Stimulated activated CD4-positive, alpha-beta T cell treated with anti-CD3 and anti-CD28 coated beads, TNF-alpha, amount 100 ng/mL, for 4 hours (primary cell): Measurements from ENCODE around the gene CAMK1.
A peak's percentile ranks its signal among the peaks of the same experiment; 100 is the strongest.

Source experiments
- DNase-seq, 3 experiments: peaks; one replicate each; pipeline ENCODE4 v3.0.0-alpha.2; 2020; ENCODE audit warnings: low read depth in 3 of 3

The CAMK1 gene

DNA sequence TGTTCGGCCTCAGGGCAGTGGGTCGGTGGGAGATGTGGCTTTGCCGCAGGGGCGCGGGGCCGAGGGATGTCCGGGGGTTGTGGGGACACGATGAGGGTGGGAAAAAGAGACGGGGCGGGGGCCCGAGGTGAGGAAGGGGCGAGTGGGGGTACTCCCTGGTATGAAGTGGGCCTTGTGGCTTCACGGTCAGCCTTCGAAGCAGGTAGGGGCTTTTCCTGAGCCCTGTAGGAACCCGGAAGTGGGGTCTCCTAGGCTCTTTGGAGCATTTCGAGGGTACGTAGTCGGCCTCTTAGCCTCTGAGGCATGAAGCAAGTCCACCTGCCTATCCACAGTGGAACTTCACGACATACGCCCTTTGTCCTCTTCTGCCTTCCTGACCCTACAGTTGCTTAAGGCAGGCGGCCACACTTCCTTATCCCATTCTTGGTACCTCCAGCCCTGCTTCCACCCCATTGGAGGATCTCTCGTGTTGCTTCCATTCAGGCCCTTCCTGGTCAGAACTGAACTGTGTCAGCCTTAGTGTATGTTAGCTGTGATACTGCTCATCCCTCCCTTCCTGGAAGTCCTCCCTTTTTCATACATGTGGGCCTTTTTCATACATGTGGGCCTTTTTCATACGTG is 23.5 kb upstream of the CAMK1 start:
- DNase-seq: no peak

DNA sequence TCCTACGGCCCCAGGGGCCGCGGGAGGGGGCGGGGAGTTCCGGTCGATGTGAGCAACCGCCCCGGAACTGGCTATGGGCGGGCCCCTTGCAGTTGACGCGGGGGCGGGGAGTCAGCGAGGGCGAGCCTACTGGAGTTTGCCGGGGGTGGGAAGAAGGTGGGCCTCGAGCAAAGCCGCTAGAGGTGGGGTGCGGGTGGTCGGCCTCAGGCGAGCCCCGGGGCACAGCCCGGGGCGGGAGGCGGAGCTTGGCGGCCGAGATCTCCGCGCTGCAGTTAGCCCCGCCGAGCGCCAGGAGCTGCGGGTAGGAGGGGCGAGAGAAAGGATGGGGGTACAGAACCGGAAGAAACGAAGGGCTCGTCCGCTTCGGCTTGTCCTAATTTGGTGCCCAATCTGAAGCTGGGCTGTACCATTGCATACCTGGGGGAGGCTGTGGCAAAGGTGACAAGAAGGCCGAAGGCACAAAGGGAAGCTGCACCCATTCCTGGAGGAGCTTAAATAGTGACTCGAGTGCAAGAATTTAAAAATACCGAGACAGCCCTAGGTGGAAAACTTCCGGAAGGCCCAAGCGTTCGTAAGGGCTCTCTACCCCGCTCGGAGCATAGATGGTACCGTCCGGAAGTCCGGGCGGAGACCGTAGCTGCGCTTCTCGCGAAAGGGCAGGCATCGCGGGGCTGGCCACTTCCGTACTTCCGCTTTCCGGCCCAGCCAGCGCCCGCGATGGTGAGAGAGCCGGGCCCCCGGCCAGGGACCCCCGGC is 22.8 kb upstream of the CAMK1 start, which contains the start of the genes ARPC4 and TADA3:
Gene ARPC4, plus strand, starts transcription at position 678 of the 756 bp plus-strand sequence. Its CDS starts 40 bp downstream, at position 718.
Gene TADA3, minus strand, starts transcription at position 69 of the 756 bp plus-strand sequence. CDS start 1,007 bp downstream, outside the sequence.
- peak; percentile 88 to 90 (median 88) for DNase-seq

DNA sequence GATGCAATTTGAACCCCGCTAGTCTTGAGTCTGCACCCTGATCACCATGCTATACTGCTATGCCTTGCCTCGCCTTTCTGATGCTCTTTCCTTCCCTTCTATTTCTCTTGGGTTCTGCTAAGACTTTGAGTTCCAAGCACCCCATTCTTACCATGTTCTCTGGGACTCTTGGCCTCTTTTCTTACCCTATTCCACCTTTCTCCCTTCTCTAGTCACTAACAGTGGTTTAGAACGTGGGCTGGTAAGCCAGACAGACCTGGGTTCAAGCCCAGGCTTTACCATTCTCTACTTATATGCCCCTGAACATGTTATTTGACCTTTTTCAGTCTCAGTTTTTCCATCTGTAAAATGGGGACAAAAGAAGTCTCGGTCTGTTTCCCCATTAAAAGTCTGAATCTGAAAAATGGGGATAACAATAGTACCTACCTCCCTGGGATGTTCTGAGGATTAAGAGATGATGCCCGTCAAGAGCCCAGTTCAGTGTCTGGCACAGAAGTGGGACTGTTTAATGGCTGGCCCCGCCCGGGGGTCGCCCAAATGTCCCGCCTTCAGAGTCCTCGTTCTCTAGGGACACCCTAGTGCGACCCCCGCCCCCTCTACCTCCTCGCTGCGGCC is 22.1 kb upstream of the CAMK1 start:
- no peak for DNase-seq

DNA sequence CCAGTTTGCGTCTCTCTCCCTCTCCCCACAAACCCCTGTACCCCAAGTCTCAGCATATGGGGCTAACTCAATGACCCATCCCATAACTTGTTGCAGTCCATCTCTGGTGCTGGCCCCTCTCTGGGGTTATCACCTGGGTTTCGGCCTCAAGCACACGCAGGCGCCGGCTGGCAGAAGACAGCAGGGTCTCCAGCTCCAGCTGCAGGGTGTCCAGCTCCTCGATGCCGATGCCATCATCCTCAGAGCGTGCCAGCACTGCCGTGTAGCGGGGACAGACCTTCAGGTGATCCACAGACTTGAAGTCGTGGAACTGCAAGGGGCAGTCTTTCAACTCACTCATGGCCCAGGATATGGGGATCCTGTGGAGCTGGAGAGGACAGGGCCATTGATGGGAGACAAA is 21.4 kb upstream of the CAMK1 start:
- DNase-seq: no peak

DNA sequence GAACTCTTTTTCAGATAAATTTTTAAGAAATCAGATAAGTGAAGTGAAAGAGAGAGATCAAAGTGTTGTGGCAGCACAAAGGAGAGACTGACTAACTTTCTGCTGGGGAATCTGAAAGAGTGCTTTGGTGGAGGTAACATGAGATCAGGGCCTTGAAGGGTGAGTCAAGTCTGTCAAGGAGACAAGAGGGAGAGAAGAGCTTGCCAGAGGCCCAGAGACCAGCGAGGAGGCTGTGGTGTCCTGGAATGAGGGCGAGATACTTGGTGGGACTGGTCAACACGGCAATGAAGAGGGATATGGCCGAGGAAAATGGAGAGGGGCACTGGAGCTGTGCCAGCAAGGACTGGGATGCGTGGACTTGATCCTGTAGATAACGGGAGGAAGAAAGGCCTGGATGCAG is 18.0 kb upstream of the CAMK1 start:
- no peak for DNase-seq

DNA sequence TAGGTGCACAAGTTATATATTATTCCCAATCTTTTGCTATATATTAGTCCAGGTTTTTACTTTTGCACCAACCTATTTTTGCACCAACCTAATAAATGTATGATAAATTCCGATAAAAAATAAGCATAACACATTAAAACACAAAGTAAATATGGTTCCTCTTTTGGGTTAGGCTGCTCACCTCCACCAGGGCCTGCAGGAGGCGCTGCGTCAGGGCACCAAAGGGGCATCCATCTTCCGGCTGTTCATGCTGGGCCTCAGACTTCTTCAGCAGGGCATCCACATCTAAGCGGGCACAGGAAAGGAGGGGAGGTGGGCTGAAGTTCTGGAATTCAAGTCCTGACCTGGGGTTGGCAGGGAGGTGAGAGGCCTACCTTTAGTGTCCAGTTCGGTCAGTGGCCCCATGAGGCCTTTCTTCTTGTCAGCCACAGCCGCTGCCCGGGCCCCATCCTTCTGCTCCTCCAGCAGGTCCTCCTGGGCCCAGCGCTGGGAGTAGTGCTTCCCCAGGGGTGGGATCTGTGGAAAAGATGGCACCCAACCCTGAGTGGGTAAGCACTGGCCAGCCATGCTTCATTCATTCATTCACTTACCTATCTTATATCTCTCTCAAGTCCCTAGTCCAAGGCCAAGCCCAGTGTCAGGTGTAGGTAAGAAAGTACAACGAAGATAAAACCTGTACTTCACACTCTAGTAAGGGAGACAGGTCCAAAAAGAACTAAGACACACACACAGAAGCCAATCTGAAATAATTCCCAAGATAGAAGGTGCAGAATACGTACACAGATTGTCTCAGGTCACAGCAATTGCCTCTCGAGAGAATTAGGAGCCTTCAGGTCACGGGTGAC is 17.3 kb upstream of the CAMK1 start:
- DNase-seq: no peak

DNA sequence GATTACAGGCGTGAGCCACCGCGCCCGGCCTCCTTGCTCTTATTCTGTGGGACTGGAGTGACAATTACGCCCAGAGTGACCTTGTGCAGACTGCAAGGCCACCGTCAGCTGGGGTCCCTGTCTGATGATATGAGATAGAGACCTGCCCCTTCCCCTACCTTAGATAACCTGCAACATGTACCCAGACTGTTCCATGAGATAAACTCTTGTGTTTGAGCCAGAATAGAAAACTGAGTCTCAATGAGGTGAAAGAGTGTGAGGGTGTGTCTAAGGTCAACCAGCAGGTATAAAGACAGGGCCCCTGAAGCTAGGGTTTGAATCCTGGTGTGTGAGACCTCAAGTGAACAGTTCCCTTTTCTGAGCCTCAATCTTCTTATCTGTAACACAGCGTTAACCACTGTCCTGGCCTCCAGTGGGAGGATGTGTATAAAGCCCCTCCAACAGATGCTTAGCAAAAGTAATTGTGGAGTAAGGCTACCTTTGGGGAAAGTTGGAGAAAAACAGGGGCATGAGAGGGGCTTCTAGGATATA is 16.5 kb upstream of the CAMK1 start:
- DNase-seq: no peak

DNA sequence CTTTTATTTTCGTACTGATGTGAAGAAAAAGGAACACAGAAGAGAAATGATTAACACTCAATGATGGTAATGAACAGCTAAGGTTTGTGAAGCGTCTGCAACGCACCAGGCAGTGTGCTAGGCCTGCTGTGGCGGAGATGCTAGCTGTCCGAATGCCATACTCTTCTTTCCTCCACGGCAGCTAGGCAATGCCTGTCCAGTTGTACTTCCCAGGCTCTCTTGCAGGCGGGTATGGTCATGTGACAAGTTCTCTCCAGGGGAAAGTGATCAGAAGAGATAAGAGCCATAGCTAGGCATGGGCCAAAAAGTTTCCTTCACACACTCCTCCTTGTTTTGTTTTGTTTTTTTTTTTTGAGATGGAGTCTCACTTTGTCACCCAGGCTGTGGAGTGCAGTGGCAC is 15.9 kb upstream of the CAMK1 start:
- no peak for DNase-seq

DNA sequence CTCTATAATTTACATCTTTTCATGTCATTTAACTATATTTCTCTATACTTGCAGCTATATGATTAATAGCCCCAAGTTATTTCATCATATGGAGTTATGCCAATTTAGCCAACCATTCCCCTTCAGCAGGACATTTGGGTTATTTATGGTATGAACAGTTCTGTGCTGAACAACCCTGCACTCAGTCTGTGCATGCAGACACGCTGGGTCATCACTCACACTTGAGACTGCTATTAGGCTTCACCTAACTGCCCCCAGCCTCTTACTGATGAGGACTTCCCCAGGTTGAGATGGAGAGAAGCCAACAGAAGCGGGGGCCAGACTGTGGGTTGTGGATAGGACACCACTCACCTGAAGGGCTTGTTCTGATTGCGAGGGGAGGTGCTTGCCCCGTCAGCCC is 15.2 kb upstream of the CAMK1 start:
- DNase-seq: no peak

DNA sequence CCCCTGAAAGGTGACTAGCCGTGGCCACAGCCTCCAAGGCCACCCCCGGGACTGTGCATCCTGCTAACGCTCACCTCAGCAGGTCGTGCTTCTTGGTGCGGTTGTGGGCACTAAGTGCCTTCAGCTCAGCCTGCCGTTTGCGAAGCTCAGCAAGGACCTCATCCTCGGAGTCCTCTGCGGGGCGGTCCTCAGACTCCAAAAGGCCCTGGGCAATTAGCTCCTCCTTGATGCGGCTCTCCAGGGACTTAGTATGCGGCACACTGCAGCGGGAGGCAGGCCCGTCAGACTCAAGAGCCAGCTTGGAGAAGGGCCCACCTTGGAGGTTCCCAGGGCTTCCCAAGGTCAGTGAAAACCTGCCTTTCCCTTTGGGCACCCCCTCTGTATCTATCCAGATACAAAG is 14.2 kb upstream of the CAMK1 start:
- no peak for DNase-seq

DNA sequence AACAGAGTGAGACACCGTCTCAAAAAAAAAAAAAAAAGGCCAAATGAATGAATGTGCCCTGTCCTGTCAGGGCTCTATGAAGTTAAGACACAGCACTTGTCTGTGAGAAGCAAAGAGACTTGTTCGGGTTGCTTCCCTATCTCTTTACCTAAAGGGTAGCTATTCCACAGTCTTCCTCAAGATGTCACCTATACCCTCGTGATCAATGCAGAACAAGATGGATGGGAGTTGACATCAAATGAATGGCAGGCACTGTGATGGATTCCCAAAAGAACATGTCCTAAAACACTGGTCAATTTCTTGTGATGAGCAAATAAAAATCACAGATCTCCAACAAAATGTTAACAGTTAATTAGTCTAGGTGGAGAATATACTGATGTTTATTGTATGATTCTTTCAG is 13.0 kb upstream of the CAMK1 start:
- DNase-seq: no peak

DNA sequence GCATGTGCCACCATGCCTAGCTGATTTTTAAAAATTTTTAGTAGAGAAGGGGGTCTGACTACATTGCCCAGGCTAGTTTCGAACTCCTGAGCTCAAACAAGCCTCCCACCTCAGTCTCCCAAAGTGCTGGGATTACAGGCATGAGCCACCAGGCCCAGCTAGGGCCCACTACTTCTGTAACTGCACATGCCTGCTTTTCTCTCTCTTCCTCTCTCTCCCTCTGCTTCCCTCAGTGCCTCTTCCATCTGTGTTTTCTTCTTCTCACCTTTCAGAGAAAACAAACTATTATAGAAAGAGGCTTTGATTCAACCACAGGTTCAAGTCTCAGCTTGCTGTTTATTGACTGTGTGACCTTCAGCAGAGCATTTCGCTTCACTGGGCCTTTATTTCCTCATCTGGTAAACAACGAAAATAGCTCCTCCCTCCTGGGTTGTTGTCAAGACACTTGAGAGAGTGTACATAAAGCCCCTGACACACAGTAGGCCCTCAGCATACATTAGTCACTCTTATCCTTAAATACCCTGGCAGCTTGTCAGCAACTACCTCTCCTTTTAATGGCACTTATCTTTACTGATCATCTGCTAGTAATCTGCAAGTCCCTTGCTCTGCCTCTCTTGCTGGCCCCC is 12.3 kb upstream of the CAMK1 start:
- DNase-seq: no peak

DNA sequence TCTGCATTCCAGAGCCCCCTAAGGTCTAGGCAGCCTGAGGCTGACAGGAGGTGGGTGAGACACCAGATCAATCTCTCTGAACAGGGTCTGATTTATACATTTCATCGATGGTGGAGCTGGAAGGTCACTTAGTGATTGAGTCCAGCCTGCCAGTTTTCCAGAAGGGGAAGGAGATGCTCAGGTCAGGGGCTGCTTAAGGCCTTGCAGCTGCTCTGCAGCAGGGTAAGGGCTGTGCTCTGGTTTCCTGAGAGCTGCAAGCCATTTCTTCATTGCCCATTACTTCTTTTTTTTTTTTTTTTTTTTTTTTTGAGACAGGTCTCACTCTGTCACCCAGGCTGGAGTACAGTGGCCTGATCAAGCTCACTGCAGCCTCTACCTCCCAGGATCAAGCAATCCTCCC is 11.8 kb upstream of the CAMK1 start:
- no peak for DNase-seq

DNA sequence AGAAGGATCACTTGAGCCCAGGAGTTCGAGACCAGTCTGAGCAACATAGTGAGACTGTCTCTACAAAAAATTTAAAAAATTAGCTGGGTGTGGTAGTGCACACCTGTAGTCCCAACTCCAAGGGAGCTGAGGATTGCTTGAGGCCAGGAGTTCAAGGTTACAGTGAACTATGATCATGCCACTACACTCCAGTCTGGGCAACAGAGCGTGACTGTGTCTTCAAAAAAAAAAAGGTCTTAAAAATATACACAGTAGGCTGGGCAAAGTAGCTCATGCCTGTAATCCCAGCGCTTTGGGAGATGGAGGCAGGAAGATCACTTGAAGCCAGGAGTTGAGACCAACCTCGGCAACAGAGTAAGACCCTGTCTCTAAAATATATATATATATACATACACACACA is 11.2 kb upstream of the CAMK1 start:
- DNase-seq: no peak

DNA sequence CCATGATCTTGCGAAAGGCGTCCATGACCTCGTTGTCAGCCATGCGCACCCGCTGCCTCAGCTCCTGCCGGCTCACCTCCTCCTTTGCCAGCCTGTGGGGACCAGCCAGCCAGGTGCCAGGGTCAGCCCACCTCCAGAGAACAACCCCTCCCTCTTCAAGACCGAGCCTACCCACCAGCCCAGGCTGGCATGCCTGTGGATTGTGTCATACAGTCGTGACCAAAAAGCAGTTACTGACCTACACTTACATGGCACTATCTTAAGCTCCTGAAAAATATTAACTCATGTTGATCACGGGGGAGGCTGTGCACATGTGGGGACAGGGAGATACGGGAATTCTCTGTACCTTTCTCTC is 10.7 kb upstream of the CAMK1 start:
- no peak for DNase-seq

DNA sequence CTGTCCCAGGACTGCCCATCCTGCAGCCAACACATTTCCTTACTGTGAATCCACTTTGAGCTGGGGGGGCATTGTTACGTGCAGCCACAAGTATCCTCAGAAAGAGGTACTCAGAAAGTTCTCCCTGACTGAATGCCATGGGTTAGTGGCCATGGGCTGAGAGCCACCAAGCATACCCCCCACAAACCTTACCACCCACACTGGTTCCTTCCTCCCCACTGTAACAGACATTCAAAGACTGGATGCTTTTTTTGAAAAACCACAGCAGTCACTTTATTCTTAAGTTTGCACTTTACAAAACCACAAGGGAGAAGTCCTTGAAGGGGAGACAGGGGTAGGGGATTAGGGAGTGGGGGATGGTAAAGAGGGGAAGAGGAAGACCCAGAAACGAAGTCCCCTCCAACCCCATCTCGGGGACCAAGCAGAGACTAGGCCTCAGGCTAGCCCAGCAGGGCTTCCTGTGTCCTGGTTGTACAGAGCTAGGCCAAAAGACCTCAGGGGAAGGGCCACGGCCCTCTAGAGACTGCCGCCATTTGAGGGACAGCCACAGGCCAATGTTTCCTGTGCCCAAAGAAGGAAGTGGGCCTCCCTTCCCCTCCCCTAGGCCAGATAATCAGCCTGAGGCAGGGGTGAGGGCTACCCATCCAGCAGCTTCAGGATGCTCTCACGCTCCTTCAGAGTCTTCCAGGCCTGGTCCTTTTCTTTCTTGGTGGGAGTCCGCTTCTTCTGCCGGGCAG is 10.1 kb upstream of the CAMK1 start:
- DNase-seq: no peak

DNA sequence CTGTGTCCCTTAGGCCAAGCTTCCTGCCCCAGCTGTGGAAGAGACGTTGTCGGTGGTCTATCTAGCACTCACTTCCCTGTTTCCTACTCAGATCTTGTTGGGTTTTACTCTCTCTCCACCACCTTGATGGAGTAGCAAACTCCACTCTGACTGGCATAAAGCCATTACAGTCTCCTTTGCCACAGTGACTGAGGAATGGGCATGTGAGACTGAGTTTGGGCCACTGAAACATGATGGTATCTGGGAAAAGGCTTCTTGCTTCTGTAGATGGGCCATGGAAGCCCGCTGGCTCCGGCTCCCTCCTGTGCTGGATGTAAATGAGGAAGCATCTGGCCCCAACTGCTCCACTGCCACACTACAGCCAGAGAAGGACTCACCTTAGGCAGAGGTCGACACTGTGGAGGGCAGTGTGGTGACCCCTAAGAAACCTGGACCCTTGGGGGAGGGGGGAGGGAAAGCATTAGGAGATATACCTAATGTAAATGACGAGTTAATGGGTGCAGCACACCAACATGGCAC is 9.4 kb upstream of the CAMK1 start:
- DNase-seq: no peak

DNA sequence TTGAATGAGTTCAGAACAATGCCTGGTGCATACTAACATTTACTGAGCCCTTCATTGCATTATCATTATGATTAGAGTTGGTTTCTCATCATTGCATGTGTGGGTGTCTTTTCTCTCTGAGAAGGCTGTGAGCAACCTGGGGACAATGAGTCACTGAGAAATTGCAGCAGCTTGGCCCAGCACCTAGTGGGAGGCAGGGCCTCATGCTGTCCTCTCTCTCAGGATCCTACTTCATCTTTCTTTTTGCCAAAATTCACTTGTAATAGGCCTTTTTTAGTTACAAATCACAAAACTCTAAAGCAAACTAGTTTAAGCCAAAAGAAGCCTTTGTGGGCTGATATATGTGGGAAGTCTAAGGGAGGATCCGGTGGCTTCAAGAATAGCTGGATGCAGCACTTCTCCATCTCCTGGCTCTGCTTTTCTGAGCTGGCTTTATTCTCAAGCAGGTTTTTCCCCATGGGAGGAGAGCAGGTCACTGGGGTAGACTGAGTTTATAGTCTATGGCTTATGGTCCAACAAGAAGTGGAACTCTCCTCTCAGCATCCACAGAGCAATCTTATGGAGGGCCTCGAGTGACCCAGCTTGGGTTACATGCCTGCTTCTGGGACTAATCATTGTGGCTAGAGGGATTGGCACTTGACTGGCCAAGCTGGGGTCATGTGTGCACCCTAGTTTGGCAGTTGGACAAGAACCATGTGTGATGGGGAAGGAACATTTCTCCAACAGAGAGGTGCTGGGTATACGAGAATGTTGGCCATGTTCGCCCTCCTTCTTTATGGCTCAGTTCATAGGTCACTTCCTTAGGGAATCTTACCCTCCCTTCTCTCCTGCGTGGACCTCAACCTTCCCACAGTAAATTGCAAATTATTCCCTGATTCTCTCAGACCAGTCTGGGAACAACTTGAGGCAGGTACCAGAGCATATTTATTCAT is 8.7 kb upstream of the CAMK1 start:
- DNase-seq: peak in 2 of 3 experiments; percentile 28 to 36

DNA sequence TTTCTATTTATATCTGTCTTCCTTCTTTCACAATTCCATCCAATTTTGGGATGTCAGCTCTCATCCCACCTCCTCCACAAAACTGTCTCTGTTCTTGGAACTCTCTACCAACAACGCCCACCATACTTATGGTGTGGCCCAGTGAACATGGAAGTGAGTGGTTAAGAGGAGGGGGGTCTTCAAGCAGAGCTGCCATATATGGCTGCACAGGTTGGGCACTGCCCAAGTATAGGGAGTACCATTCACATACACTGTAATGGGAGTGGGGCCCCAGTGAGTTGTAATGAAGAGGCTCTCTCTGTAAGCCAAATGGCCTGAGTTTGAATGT is 7.9 kb upstream of the CAMK1 start:
- no peak for DNase-seq
